Prostate gland (tissue), 2 donors: ENCODE data around the gene ABCE1. TPM values are rescaled to one million over a fixed set of nuclear protein-coding genes. Genes with fewer than 3 reads are reported as not detected.
"Not testable (repeated sequence)": the region's sequence is repeated elsewhere in the genome, so short reads cannot be mapped to it uniquely, and the experiment has no call there.

Experiments
- DNase-seq: peaks from one replicate; pipeline ENCODE4 v3.0.0-alpha.2; 2019; ENCODE audit warnings: low spot score
- H3K27ac ChIP-seq, 2 donors: fragments of 200-600 bp; sonication (generic); 2 replicates each; pipeline ENCODE4 v1.5.1; 2017 to 2019
- H3K27me3 ChIP-seq: fragments of 200-600 bp; sonication (generic); replicated peaks from 2 replicates; pipeline ENCODE4 v1.5.1; 2019; ENCODE audit not compliant: insufficient read depth
- H3K36me3 ChIP-seq, 2 donors: fragments of 200-600 bp; sonication (generic); 1 replicate in 1 of 2; 2 replicates in 1 of 2; pipeline versions ENCODE4 v1.5.1 to v1.8.1; 2017 to 2019
- H3K4me1 ChIP-seq: fragments of 200-600 bp; sonication (generic); replicated peaks from 2 replicates; pipeline ENCODE4 v1.5.1; 2019
- H3K4me3 ChIP-seq, 2 donors: fragments of 200-600 bp; sonication (generic); 2 replicates each; pipeline ENCODE4 v1.5.1; 2017 to 2019
- H3K9me3 ChIP-seq: fragments of 200-600 bp; sonication (generic); 2 replicates; pipeline ENCODE4 v1.5.1; 2017
- CTCF ChIP-seq, 4 experiments: fragments of 200-600 bp in 2 of 4; fragments of 450-650 bp in 2 of 4; sonication (generic) in 2 of 4; IDR thresholded peaks; 1 replicate in 3 of 4; 2 replicates in 1 of 4; pipeline ENCODE4 v1.5.1; 2016 to 2019; ENCODE audit warnings: antibody characterized with exemption in 4 of 4, mild to moderate bottlenecking in 2 of 4, moderate library complexity in 2 of 4
- POLR2A ChIP-seq: fragments of 450-650 bp; IDR thresholded peaks from one replicate; pipeline ENCODE4 v1.6.1; 2016; ENCODE audit warnings: antibody characterized with exemption, mild to moderate bottlenecking
- POLR2AphosphoS5 ChIP-seq: sonication (generic); formaldehyde crosslinking; IDR thresholded peaks from one replicate; pipeline ENCODE4 v1.6.1; 2017; ENCODE audit warnings: antibody characterized with exemption
- WGBS: methylation state at CpG from one replicate; pipeline ENCODE4 v1.1.5; 2018; 5-methylcytosine and 5-hydroxymethylcytosine counted together
- intact Hi-C: fragments of 100-400 bp; cut with DNase I; formaldehyde crosslinking; loops from one replicate; pipeline ENCODE4 v1.14.2; 2022
- total RNA-seq, 2 donors: library from RNA; depleted of rRNA; stranded (reverse); fragments of >200 nt; gene quantifications; one replicate each; pipeline ENCODE4 v1.1.0, GENCODE V29; 2016

The ABCE1 gene
- total RNA-seq, 2 donors from 2014 or later, result 41.1 to 61.0 TPM

GRCh38 chr4:145125396-145125795 is 27.3 kb downstream of the ABCE1 start:
- TF ChIP-seq POLR2AphosphoS5 (no peak), POLR2A (no peak), CTCF (IDR thresholded peaks at IDR 0.05) (no peak)
- no peaks in the 10 kb centered on the region for H3K27me3 ChIP-seq
- H3K9me3 ChIP-seq, result no peaks in the 10 kb centered on the region
- 97% methylated on average over 2 of the region's 2 CpGs for WGBS
- H3K36me3 ChIP-seq, result peaks cover 6 to 9% of the 10 kb centered on the region in 2 donors
- no peaks in the 10 kb centered on the region for H3K4me1 ChIP-seq
- H3K4me3 ChIP-seq, result no peak overlapping the region
- no peak for DNase-seq
- intact Hi-C loops, result no loop called here
- no peak overlapping the region for H3K27ac ChIP-seq

DNA sequence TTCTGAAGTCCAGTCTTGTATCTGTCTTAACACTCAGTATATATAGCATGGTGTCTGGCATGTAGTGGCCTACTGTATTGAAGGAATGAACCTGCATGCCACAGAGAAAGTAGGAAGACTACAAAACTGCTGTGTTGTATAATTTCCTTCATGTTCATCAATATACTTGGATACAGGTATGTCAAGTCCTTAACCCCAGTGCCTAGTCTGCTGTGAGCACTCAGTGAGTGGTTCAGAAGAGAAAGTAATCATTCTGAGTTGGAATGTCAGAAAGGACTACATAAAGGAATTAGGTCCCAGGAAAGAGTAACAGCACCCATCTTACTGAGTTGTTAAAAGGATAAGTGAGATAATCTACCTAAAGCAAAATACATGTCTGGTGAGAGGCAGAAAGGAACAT is 32.0 kb downstream of the ABCE1 start:
- Histone ChIP-seq H3K9me3 (no peaks in the 10 kb centered on the region), H3K27me3 (no peaks in the 10 kb centered on the region), H3K4me1 (no peaks in the 10 kb centered on the region), H3K36me3 (peaks cover 3 to 7% of the 10 kb centered on the region in 2 donors), H3K4me3 (no peak overlapping the region), H3K27ac (no peak overlapping the region)
- TF ChIP-seq POLR2A, result no peak
- no peak for TF ChIP-seq POLR2AphosphoS5
- no peak for TF ChIP-seq CTCF (IDR thresholded peaks at IDR 0.05)
- no peak for DNase-seq
- intact Hi-C loops, result no loop called here

DNA sequence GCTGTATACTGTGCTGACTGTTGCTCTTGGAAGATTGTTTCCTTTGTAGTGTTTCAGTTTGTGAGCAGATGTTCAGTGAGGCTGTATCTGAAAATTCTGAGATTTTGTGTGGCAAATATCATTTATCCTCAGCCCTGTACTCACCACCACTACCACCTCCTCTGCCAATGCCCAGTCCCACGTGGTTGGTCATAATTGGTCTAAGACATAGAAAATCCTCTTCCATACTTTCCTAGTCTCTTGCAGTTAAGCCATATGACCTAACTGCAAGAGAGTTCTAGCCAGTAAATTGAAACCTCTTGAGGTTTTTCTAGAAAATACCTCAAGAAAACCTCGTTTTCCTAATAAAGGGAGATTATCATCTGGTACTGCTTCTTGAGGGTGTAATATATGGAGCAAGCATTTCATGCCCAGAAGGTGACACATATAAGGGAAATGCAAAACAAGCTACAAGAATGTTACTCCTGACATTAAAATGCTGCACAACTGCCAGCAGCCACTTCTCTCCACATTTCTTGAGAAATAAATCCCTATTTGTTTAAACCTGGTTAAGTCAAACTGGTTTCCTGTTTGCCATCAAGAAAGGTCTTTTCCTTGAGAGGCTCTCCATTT is 32.8 kb downstream of the ABCE1 start:
- Histone ChIP-seq H3K36me3 (no peaks in the 10 kb centered on the region), H3K4me3 (no peak overlapping the region), H3K27me3 (no peaks in the 10 kb centered on the region), H3K27ac (no peak overlapping the region), H3K4me1 (no peaks in the 10 kb centered on the region), H3K9me3 (no peaks in the 10 kb centered on the region)
- intact Hi-C loops, result no loop called here
- 42% methylated on average over 2 of the region's 2 CpGs for WGBS
- no peak for TF ChIP-seq POLR2AphosphoS5
- no peak for TF ChIP-seq POLR2A
- TF ChIP-seq CTCF (IDR thresholded peaks at IDR 0.05), result no peak
- DNase-seq, result no peak

DNA sequence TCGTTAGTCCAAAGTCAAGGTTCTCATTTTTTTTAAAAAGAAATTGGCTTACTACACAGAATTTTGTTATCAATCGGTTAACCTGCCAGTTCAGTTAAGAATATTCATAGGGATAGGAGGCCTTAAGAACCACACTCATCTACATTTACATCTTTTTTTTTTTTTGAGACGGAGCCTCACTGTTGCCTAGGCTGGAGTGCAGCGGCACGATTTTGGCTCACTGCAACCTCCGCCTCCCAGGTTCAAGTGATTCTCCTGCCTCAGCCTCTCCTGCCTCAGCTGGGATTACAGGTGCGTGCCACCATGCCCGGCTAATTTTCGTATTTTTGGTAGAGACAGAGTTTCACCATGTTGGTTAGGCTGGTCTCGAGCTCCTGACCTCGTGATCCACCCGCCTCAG is 33.7 kb downstream of the ABCE1 start:
- H3K27me3 ChIP-seq, result no peaks in the 10 kb centered on the region
- no peaks in the 10 kb centered on the region for H3K9me3 ChIP-seq
- H3K4me3 ChIP-seq, result no peak overlapping the region
- H3K27ac ChIP-seq, result no peak overlapping the region
- no peaks in the 10 kb centered on the region for H3K36me3 ChIP-seq
- DNase-seq, result no peak
- TF ChIP-seq CTCF (IDR thresholded peaks at IDR 0.05) (no peak), POLR2AphosphoS5 (no peak), POLR2A (no peak)
- intact Hi-C loops, result no loop called here
- no peaks in the 10 kb centered on the region for H3K4me1 ChIP-seq
- WGBS, result 94% methylated on average over 12 of the region's 12 CpGs

- 64% methylated on average over 5 of the region's 5 CpGs for WGBS
- TF ChIP-seq CTCF (IDR thresholded peaks at IDR 0.05), result no peak
- no peak for TF ChIP-seq POLR2AphosphoS5
- no peak for TF ChIP-seq POLR2A
- Histone ChIP-seq H3K4me1 (no peaks in the 10 kb centered on the region), H3K9me3 (no peaks in the 10 kb centered on the region), H3K27me3 (no peaks in the 10 kb centered on the region), H3K27ac (no peak overlapping the region), H3K36me3 (no peaks in the 10 kb centered on the region), H3K4me3 (no peak overlapping the region)
- DNase-seq, result no peak
- intact Hi-C loops, result no loop called here
These were observed 34.5 kb downstream of the ABCE1 start for GRCh38 chr4:145132511-145133098.

DNA sequence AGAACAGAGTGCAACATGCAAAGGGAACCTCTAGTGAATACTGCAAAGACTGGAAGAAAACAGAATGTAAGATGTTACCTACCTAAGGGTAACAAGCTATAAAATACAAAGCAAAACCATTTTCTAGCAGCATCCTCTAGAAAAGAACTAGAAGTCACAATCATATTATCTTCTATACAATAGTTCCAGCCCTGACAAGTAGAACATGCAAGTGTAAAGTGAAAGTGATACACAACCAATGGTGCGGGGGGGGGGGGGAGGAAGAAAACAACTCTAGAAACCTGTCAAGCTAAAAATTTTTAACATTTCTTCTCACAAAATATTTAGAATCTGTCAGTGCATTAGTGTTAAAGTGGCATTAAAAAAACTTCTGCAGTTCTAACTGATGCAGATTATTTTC is 38.1 kb downstream of the ABCE1 start:
- H3K4me3 ChIP-seq, H3K36me3 ChIP-seq, DNase-seq, intact Hi-C loops, H3K9me3 ChIP-seq, H3K4me1 ChIP-seq, H3K27me3 ChIP-seq, H3K27ac ChIP-seq: not testable (repeated sequence)
- 20% methylated on average over 1 of the region's 1 CpG for WGBS
